SHP77 (cell line): ENCODE measurements around the gene SLIT1.

Experiments
- DNase-seq, 2 experiments: peaks; one replicate each; lab custom pipeline; 2025; lab: John Stamatoyannopoulos, UW

The SLIT1 gene

GRCh38 chr10:97200616-97201015 lies 14.9 kb upstream of the SLIT1 start:
- no peak for DNase-seq

GRCh38 chr10:97199152-97199551 lies 13.4 kb upstream of the SLIT1 start:
- no peak for DNase-seq

GRCh38 chr10:97197030-97197500 lies 11.3 kb upstream of the SLIT1 start:
- no peak for DNase-seq

GRCh38 chr10:97196223-97197029 lies 10.7 kb upstream of the SLIT1 start:
- DNase-seq: peak; percentile 72 to 78

GRCh38 chr10:97195706-97196222 lies 10.0 kb upstream of the SLIT1 start:
- no peak for DNase-seq

- no peak for DNase-seq
Measured at GRCh38 chr10:97192952-97193435, 7.2 kb upstream of the SLIT1 start.

GRCh38 chr10:97190450-97190849 lies 4.7 kb upstream of the SLIT1 start:
- DNase-seq: no peak

- DNase-seq: peak; percentile 76
Measured at GRCh38 chr10:97188261-97188711, 2.5 kb upstream of the SLIT1 start.

- no peak for DNase-seq
Measured at GRCh38 chr10:97186911-97187310, 1.2 kb upstream of the SLIT1 start.

GRCh38 chr10:97184971-97185325 lies 811 bp downstream of the SLIT1 start:
- no peak for DNase-seq

- no peak for DNase-seq
Measured at GRCh38 chr10:97183314-97183713, 2.4 kb downstream of the SLIT1 start.

- DNase-seq: no peak
Measured at GRCh38 chr10:97182288-97182990, 3.3 kb downstream of the SLIT1 start.

- no peak for DNase-seq
Measured at GRCh38 chr10:97180986-97181385, 4.8 kb downstream of the SLIT1 start.

- DNase-seq: no peak
Measured at GRCh38 chr10:97180363-97180755, 5.4 kb downstream of the SLIT1 start.

GRCh38 chr10:97179731-97180362 lies 5.9 kb downstream of the SLIT1 start:
- DNase-seq: no peak

- DNase-seq: no peak
Measured at GRCh38 chr10:97179311-97179710, 6.4 kb downstream of the SLIT1 start.

- no peak for DNase-seq
Measured at GRCh38 chr10:97178074-97178473, 7.7 kb downstream of the SLIT1 start.

- no peak for DNase-seq
Measured at GRCh38 chr10:97176226-97176625, 9.5 kb downstream of the SLIT1 start.

- no peak for DNase-seq
Measured at GRCh38 chr10:97175586-97175985, 10.2 kb downstream of the SLIT1 start.

- DNase-seq: no peak
Measured at GRCh38 chr10:97174941-97175340, 10.8 kb downstream of the SLIT1 start.

GRCh38 chr10:97174276-97174775 lies 11.4 kb downstream of the SLIT1 start:
- no peak for DNase-seq

- DNase-seq: no peak
Measured at GRCh38 chr10:97173036-97173435, 12.7 kb downstream of the SLIT1 start.
